ENCODE measurements around the gene MEG3.
"Not testable (repeated sequence)": the region's sequence is repeated elsewhere in the genome, so short reads cannot be mapped to it uniquely, and the experiment has no call there.

DNA sequence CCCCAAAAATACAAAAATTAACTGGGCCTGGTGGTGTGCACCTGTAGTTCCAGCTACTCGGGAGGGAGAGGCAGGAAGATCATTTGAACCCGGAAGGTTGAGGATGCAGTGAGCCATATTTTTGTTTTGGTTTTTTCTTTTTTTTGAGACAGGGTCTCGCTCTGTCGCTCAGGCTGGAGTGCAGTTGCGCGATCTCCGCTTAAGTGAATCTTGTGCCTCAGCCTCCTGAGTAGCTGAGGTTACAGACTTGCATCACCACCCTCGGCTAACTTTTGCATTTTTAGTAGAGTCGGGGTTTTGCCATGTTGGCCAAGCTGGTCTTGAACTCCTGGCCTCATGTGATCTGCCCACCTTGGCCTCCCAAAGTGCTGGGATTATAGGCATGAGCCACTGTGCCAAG, 24.5 kb upstream of the MEG3 start:
- TF ChIP-seq, protein P1, sequence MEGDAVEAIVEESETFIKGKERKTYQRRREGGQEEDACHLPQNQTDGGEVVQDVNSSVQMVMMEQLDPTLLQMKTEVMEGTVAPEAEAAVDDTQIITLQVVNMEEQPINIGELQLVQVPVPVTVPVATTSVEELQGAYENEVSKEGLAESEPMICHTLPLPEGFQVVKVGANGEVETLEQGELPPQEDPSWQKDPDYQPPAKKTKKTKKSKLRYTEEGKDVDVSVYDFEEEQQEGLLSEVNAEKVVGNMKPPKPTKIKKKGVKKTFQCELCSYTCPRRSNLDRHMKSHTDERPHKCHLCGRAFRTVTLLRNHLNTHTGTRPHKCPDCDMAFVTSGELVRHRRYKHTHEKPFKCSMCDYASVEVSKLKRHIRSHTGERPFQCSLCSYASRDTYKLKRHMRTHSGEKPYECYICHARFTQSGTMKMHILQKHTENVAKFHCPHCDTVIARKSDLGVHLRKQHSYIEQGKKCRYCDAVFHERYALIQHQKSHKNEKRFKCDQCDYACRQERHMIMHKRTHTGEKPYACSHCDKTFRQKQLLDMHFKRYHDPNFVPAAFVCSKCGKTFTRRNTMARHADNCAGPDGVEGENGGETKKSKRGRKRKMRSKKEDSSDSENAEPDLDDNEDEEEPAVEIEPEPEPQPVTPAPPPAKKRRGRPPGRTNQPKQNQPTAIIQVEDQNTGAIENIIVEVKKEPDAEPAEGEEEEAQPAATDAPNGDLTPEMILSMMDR (IDR thresholded peaks at IDR 0.05) = not testable (repeated sequence)
- TF ChIP-seq POLR2AphosphoS5, TCF7L2 (IDR thresholded peaks at IDR 0.05; ENCODE audit: low read depth, low read length): not testable (repeated sequence)

Data from Panc1 (cell line).